IMR-90 (cell line): ENCODE measurements around the gene SLC44A5. TPM values are rescaled to one million over a fixed set of nuclear protein-coding genes. Genes with fewer than 3 reads are reported as not detected.

Source experiments
- ATAC-seq: fragments of 200-7000 bp; cut with Tn5 transposase; 2 replicates; pipeline ENCODE4 v1.9.1; 2020; ENCODE audit warnings: low read depth, mild to moderate bottlenecking, moderate library complexity
- BruUV-seq: library from RNA; stranded (reverse); fragments of 400-500 nt; replicated peaks from 2 replicates; lab custom pipeline; 2021; lab: Mats Ljungman, UMichigan
- CTCF ChIA-PET: fragments of 300-600 bp; formaldehyde crosslinking; extraction: SDS; loops from one replicate; lab custom pipeline; 2021; ENCODE audit warnings: antibody characterized with exemption; lab: Yijun Ruan, JAX
- POLR2A ChIA-PET: fragments of 300-600 bp; sonication (Branson Sonifier 250); formaldehyde crosslinking; loops from one replicate; lab custom pipeline; 2022; ENCODE audit warnings: antibody characterized with exemption; ENCODE audit not compliant: unreplicated experiment; lab: Charles Lee
- DNase-seq: peaks from one replicate; pipeline ENCODE4 v3.0.0; 2013
- H2AFZ ChIP-seq: replicated peaks from 2 replicates; pipeline ENCODE3; 2013; ENCODE audit warnings: low read length, mild to moderate bottlenecking; ENCODE audit not compliant: poor library complexity
- H2AK5ac ChIP-seq: 2 replicates; pipeline ENCODE4 v1.6.1; 2013; ENCODE audit warnings: low read depth, low read length, inconsistent platforms
- H2AK9ac ChIP-seq: replicated peaks from 2 replicates; pipeline ENCODE3; 2013; ENCODE audit warnings: mild to moderate bottlenecking, low read depth, low read length, moderate library complexity; ENCODE audit not compliant: poor library complexity
- H2BK120ac ChIP-seq: 2 replicates; pipeline ENCODE4 v1.6.1; 2013; ENCODE audit warnings: low read depth, low read length, inconsistent platforms
- H2BK15ac ChIP-seq: 3 replicates; pipeline ENCODE4 v1.6.1; 2013; ENCODE audit warnings: low read depth, low read length, inconsistent platforms
- H2BK20ac ChIP-seq: 2 replicates; pipeline ENCODE4 v1.6.1; 2013; ENCODE audit warnings: low read depth, mild to moderate bottlenecking, inconsistent platforms, low read length, moderate library complexity
- H2BK5ac ChIP-seq: 2 replicates; pipeline ENCODE4 v1.6.1; 2013; ENCODE audit warnings: mild to moderate bottlenecking, low read depth, low read length, inconsistent platforms; ENCODE audit not compliant: poor library complexity, severe bottlenecking
- H3K14ac ChIP-seq: replicated peaks from 2 replicates; pipeline ENCODE4 v1.6.1; 2013; ENCODE audit warnings: low read depth, low read length, inconsistent platforms
- H3K18ac ChIP-seq: 2 replicates; pipeline ENCODE4 v1.6.1; 2013; ENCODE audit warnings: low read depth, low read length, control low read depth
- H3K23ac ChIP-seq: 2 replicates; pipeline ENCODE4 v1.6.1; 2013; ENCODE audit warnings: low read depth, low read length, inconsistent platforms
- H3K27ac ChIP-seq: 2 replicates; pipeline ENCODE4 v1.5.1; 2013; ENCODE audit warnings: mild to moderate bottlenecking, control low read depth, low read length; ENCODE audit not compliant: insufficient read depth
- H3K27me3 ChIP-seq: 2 replicates; pipeline ENCODE4 v1.6.1; 2013; ENCODE audit warnings: low read length; ENCODE audit not compliant: control insufficient read depth, insufficient read depth
- H3K36me3 ChIP-seq: 2 replicates; pipeline ENCODE4 v1.6.1; 2013; ENCODE audit warnings: low read length, mixed read lengths; ENCODE audit not compliant: control insufficient read depth, insufficient read depth
- H3K4ac ChIP-seq: 2 replicates; pipeline ENCODE4 v1.6.1; 2013; ENCODE audit warnings: low read depth, low read length, inconsistent platforms
- H3K4me1 ChIP-seq: 2 replicates; pipeline ENCODE4 v1.6.1; 2013; ENCODE audit warnings: low read length, mixed read lengths; ENCODE audit not compliant: control insufficient read depth, insufficient read depth
- H3K4me2 ChIP-seq: 2 replicates; pipeline ENCODE4 v1.6.1; 2013; ENCODE audit warnings: low read depth, mild to moderate bottlenecking, control low read depth, low read length, moderate library complexity
- H3K4me3 ChIP-seq: 2 replicates; pipeline ENCODE4 v1.5.1; 2013; ENCODE audit warnings: low read depth, mild to moderate bottlenecking, control low read depth, low read length, moderate library complexity; ENCODE audit not compliant: insufficient read depth
- H3K56ac ChIP-seq: 2 replicates; pipeline ENCODE4 v1.6.1; 2013; ENCODE audit warnings: low read length, inconsistent platforms; ENCODE audit not compliant: insufficient read depth; ENCODE audit errors: extremely low read depth
- H3K79me1 ChIP-seq, 2 experiments: 2 replicates each; pipeline ENCODE4 v1.6.1; 2013; ENCODE audit warnings: low read length in 2 of 2, inconsistent platforms in 1 of 2, low read depth in 1 of 2
- H3K9ac ChIP-seq: 2 replicates; pipeline ENCODE4 v1.6.1; 2013; ENCODE audit warnings: low read depth, low read length, control low read depth
- H3K9me1 ChIP-seq: 2 replicates; pipeline ENCODE4 v1.6.1; 2013; ENCODE audit warnings: low read length, inconsistent platforms; ENCODE audit not compliant: insufficient read depth
- H3K9me3 ChIP-seq: 2 replicates; pipeline ENCODE4 v1.6.1; 2013; ENCODE audit warnings: low read length; ENCODE audit not compliant: control insufficient read depth, insufficient read depth
- H4K20me1 ChIP-seq: 2 replicates; pipeline ENCODE4 v1.6.1; 2013; ENCODE audit warnings: low read length, inconsistent platforms; ENCODE audit not compliant: insufficient read depth
- H4K5ac ChIP-seq: 2 replicates; pipeline ENCODE4 v1.6.1; 2013; ENCODE audit warnings: mild to moderate bottlenecking, low read depth, low read length, control low read depth
- H4K8ac ChIP-seq, 2 experiments: 2 replicates each; pipeline ENCODE4 v1.6.1; 2013; ENCODE audit warnings: low read depth in 2 of 2, low read length in 2 of 2, control low read depth in 1 of 2, inconsistent platforms in 1 of 2
- H4K91ac ChIP-seq: 2 replicates; pipeline ENCODE4 v1.6.1; 2013; ENCODE audit warnings: low read depth, low read length, inconsistent platforms; ENCODE audit not compliant: insufficient read depth
- BHLHE40 ChIP-seq: fragments of 150-350 bp; IDR thresholded peaks from 2 replicates; pipeline ENCODE4 v1.6.1; 2016; ENCODE audit warnings: mild to moderate bottlenecking, low read depth, low read length
- CEBPB ChIP-seq: IDR thresholded peaks from 2 replicates; pipeline ENCODE4 v1.6.1; 2012; ENCODE audit warnings: low read depth, low read length, improper control_type of control experiment
- CHD1 ChIP-seq: IDR thresholded peaks from 2 replicates; pipeline ENCODE4 v1.6.1; 2012; ENCODE audit warnings: low read depth, low read length, improper control_type of control experiment
- FOS ChIP-seq: fragments of 150-350 bp; IDR thresholded peaks from 2 replicates; pipeline ENCODE4 v1.6.1; 2016; ENCODE audit warnings: low read depth, low read length
- MAFK ChIP-seq: IDR thresholded peaks from 2 replicates; pipeline ENCODE4 v1.6.1; 2012; ENCODE audit warnings: low read depth, low read length, improper control_type of control experiment
- MAZ ChIP-seq: IDR thresholded peaks from 2 replicates; pipeline ENCODE4 v1.6.1; 2012; ENCODE audit warnings: low read depth, mild to moderate bottlenecking, low read length, improper control_type of control experiment, moderate library complexity, borderline replicate concordance
- MXI1 ChIP-seq: IDR thresholded peaks from 2 replicates; pipeline ENCODE4 v1.6.1; 2012; ENCODE audit warnings: low read depth, mild to moderate bottlenecking, low read length, moderate library complexity, borderline replicate concordance
- NFE2L2 ChIP-seq: fragments of 150-350 bp; IDR thresholded peaks from 2 replicates; pipeline ENCODE4 v1.6.1; 2016; ENCODE audit warnings: low read depth, mild to moderate bottlenecking, low read length
- POLR2A ChIP-seq: IDR thresholded peaks from 2 replicates; pipeline ENCODE4 v1.6.1; 2012; ENCODE audit warnings: mild to moderate bottlenecking, low read depth, low read length
- RAD21 ChIP-seq: IDR thresholded peaks from 2 replicates; pipeline ENCODE4 v1.6.1; 2012; ENCODE audit warnings: low read length, improper control_type of control experiment
- RCOR1 ChIP-seq: IDR thresholded peaks from 2 replicates; pipeline ENCODE4 v1.6.1; 2012; ENCODE audit warnings: mild to moderate bottlenecking, low read length, improper control_type of control experiment; ENCODE audit not compliant: insufficient replicate concordance
- RFX5 ChIP-seq: IDR thresholded peaks from 2 replicates; pipeline ENCODE4 v1.8.0; 2012; ENCODE audit warnings: low read depth, mild to moderate bottlenecking, low read length, moderate library complexity
- WGBS, 2 experiments: methylation state at CpG; one replicate each; pipeline versions ENCODE4 v1.1.5 to v1.1.7; 2013; ENCODE audit warnings: missing lambda C conversion rate in 2 of 2; ENCODE audit not compliant: insufficient read length in 1 of 2; ENCODE audit errors: extremely low coverage in 2 of 2; 5-methylcytosine and 5-hydroxymethylcytosine counted together
- dilution Hi-C: fragments of 300-500 bp; cut with HindIII; formaldehyde crosslinking; loops from one replicate; pipeline ENCODE4 v1.14.3; 2018; ENCODE audit warnings: low sequenced_read_pairs; ENCODE audit not compliant: unreplicated experiment
- in situ Hi-C: fragments of 300-500 bp; cut with MboI; formaldehyde crosslinking; loops from 3 replicates; pipeline ENCODE4 v1.14.3; 2019; ENCODE audit warnings: low sequenced_read_pairs, inconsistent platforms, mixed read lengths
- intact Hi-C: fragments of 100-400 bp; cut with micrococcal nuclease; formaldehyde crosslinking; loops from 2 replicates; pipeline ENCODE4 v1.10.0; 2022
- polyA plus RNA-seq, 3 experiments: library from polyadenylated mRNA; depleted of rRNA; stranded (reverse); fragments of >200 nt; gene quantifications; 2 replicates each; pipeline ENCODE4 v1.2.3, GENCODE V29; 2012; ENCODE audit warnings: low replicate concordance in 1 of 3
- total RNA-seq: library from RNA; depleted of rRNA; stranded (reverse); fragments of >200 nt; gene quantifications from 2 replicates; pipeline ENCODE4 v1.2.3, GENCODE V29; 2012
- TF ChIP-seq, protein P1 (sequence below): conservative IDR thresholded peaks from 2 replicates; pipeline ENCODE4 v1.5.1; 2012; ENCODE audit warnings: mild to moderate bottlenecking, low read depth, low read length, improper control_type of control experiment
- TF ChIP-seq, protein P2 (sequence below): fragments of 150-350 bp; IDR thresholded peaks from 2 replicates; pipeline ENCODE4 v1.6.1; 2017; ENCODE audit warnings: mild to moderate bottlenecking, antibody characterized with exemption, low read length, low read depth

Gene SLC44A5
- total and polyA plus RNA-seq, 2 of the 4 experiments (the other 2 are of a cell fraction) = under 0.01 TPM; not detected in 1

- in situ Hi-C loops = no loop called here
- H3K36me3 ChIP-seq = no peaks in the 10 kb centered on the region
- H4K8ac ChIP-seq = no peak overlapping the region
- no peak overlapping the region for H2BK120ac ChIP-seq
- no peak overlapping the region for H4K91ac ChIP-seq
- H3K9me1 ChIP-seq = no peaks in the 10 kb centered on the region
- DNase-seq (no peak), ATAC-seq (no peak)
- ChIA-PET CTCF (no interaction called here), POLR2A (no interaction called here)
- no peak overlapping the region for H3K4me2 ChIP-seq
- BruUV-seq = no TSS peak
- no peak overlapping the region for H2BK20ac ChIP-seq
- H3K27ac ChIP-seq = no peak overlapping the region
- H3K27me3 ChIP-seq = no peaks in the 10 kb centered on the region
- no peak overlapping the region for H2BK5ac ChIP-seq
- TF ChIP-seq MXI1 = no peak
- TF ChIP-seq CHD1 = no peak
- no peak for TF ChIP-seq NFE2L2
- TF ChIP-seq BHLHE40 = no peak
- no peak for TF ChIP-seq MAFK
- TF ChIP-seq RCOR1 = no peak
- TF ChIP-seq RFX5 = no peak
- TF ChIP-seq, protein P1, sequence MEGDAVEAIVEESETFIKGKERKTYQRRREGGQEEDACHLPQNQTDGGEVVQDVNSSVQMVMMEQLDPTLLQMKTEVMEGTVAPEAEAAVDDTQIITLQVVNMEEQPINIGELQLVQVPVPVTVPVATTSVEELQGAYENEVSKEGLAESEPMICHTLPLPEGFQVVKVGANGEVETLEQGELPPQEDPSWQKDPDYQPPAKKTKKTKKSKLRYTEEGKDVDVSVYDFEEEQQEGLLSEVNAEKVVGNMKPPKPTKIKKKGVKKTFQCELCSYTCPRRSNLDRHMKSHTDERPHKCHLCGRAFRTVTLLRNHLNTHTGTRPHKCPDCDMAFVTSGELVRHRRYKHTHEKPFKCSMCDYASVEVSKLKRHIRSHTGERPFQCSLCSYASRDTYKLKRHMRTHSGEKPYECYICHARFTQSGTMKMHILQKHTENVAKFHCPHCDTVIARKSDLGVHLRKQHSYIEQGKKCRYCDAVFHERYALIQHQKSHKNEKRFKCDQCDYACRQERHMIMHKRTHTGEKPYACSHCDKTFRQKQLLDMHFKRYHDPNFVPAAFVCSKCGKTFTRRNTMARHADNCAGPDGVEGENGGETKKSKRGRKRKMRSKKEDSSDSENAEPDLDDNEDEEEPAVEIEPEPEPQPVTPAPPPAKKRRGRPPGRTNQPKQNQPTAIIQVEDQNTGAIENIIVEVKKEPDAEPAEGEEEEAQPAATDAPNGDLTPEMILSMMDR = no peak
- no peak for TF ChIP-seq MAZ
- TF ChIP-seq, protein P2, sequence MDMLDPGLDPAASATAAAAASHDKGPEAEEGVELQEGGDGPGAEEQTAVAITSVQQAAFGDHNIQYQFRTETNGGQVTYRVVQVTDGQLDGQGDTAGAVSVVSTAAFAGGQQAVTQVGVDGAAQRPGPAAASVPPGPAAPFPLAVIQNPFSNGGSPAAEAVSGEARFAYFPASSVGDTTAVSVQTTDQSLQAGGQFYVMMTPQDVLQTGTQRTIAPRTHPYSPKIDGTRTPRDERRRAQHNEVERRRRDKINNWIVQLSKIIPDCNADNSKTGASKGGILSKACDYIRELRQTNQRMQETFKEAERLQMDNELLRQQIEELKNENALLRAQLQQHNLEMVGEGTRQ = no peak
- no peak for TF ChIP-seq FOS
- TF ChIP-seq POLR2A = no peak
- TF ChIP-seq CEBPB = no peak
- TF ChIP-seq RAD21 = no peak
- H4K20me1 ChIP-seq = no peaks in the 10 kb centered on the region
- intact Hi-C loops = no loop called here
- H2BK15ac ChIP-seq = no peak overlapping the region
- dilution Hi-C loops = no loop called here
- H3K14ac ChIP-seq = no peak overlapping the region
- H3K56ac ChIP-seq = no peak overlapping the region
- H3K9me3 ChIP-seq = peaks cover 10% of the 10 kb centered on the region
- no peak overlapping the region for H3K4me3 ChIP-seq
- H3K18ac ChIP-seq = no peak overlapping the region
- 20 to 100% methylated on average over 1 of the region's 1 CpG for whole genome bisulfite sequencing, 2 experiments
- H2AFZ ChIP-seq = no peak overlapping the region
- H3K4ac ChIP-seq = no peak overlapping the region
- H2AK9ac ChIP-seq = no peak overlapping the region
- no peak overlapping the region for H3K9ac ChIP-seq
- no peaks in the 10 kb centered on the region for H3K4me1 ChIP-seq
- no peak overlapping the region for H4K5ac ChIP-seq
- no peak overlapping the region for H2AK5ac ChIP-seq
- H3K79me1 ChIP-seq = no peaks in the 10 kb centered on the region
- H3K23ac ChIP-seq = no peak overlapping the region
Observed at GRCh38 chr1:75444220-75444619, 166.7 kb downstream of the SLC44A5 start.
